Ishikawa (cell line): Measurements from ENCODE around the gene ZNF862.

Experiments
- CEBPB ChIP-seq: IDR thresholded peaks from 2 replicates; pipeline ENCODE4 v1.6.1; 2012
- EGR1 ChIP-seq: IDR thresholded peaks from 2 replicates; pipeline ENCODE4 v1.6.1; 2012
- EP300 ChIP-seq: IDR thresholded peaks from 2 replicates; pipeline ENCODE4 v1.6.1; 2012; ENCODE audit warnings: borderline replicate concordance
- FOXM1 ChIP-seq: IDR thresholded peaks from 2 replicates; pipeline ENCODE4 v1.6.1; 2012; ENCODE audit warnings: low read depth, borderline replicate concordance
- TAF1 ChIP-seq: IDR thresholded peaks from 2 replicates; pipeline ENCODE4 v1.6.1; 2012; ENCODE audit warnings: low read depth, mild to moderate bottlenecking
- YY1 ChIP-seq: IDR thresholded peaks from 2 replicates; pipeline ENCODE4 v1.6.1; 2012; ENCODE audit warnings: low read depth
- TF ChIP-seq, protein P1 (sequence below): IDR thresholded peaks from 2 replicates; pipeline ENCODE4 v1.6.1; 2012

DNA sequence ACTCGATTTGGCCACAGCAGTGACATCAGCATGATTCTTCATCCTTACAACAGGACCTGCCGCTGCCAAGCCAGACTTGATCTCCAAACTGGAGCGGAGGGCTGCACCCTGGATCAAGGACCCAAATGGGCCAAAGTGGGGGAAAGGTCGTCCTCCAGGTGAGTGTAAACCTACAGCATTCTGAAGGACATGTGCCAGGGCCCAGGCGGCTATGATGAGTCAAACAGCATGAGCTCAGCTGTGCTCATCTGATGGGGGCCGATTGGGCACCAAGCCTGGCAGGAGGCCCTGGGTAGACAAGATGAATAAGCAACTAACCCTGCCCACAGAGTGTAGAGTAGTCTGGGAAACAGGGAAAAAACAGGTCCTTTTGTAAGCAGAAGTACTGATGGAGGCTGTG lies 21.2 kb downstream of the ZNF862 start:
- no peak for TF ChIP-seq FOXM1
- no peak for TF ChIP-seq EGR1
- no peak for TF ChIP-seq CEBPB
- TF ChIP-seq EP300: no peak
- TF ChIP-seq, protein P1, sequence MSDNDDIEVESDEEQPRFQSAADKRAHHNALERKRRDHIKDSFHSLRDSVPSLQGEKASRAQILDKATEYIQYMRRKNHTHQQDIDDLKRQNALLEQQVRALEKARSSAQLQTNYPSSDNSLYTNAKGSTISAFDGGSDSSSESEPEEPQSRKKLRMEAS: no peak
- no peak for TF ChIP-seq TAF1
- no peak for TF ChIP-seq YY1
